ENCODE data around the gene PDE4D. TPM values are rescaled to one million over a fixed set of nuclear protein-coding genes. Genes with fewer than 3 reads are reported as not detected.

PDE4D gene
- total RNA-seq, 1 experiment from 2014 or later: 2.1 TPM

DNA sequence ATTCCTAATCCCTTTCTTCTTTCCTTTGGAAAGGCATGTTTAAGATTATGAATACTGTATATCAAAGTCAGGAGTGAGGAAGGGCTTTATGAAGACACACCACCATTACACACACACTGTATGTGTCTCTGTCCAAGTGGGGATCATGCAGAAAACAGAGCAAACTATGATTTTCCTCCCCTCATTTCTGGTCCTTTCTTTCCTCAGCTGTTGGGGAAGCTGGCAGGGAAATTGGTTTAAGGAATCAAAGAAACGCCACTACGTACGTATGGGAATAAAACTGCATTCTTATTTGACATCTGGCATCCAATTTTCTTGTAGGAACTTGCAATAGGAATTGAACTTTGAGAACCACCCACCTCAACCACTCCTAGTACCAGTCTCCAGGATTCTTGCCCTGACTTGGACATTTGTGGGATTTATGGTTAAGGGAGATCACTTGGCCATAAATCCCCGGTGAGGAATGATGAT, 125.8 kb downstream of the PDE4D start:
- peaks cover 8% of the 10 kb centered on the region; the same call in 1 of the 2 replicates for H3K27me3 ChIP-seq (ENCODE audit: insufficient read depth, low read length)
- H2BK120ac ChIP-seq (ENCODE audit: low read depth, low read length, poor library complexity, severe bottlenecking): no peak overlapping the region
- H2BK12ac ChIP-seq (ENCODE audit: insufficient read length, low read depth, low read length): no peak overlapping the region
- H3T11ph ChIP-seq (ENCODE audit: low read length): no peak overlapping the region
- H2BK5ac ChIP-seq (ENCODE audit: insufficient read length, low read length): no peak overlapping the region
- WGBS (ENCODE audit: extremely low coverage, insufficient read length, low lambda C conversion rate): no CpG with 5 or more reads among the region's 4 CpGs
- Mint-ChIP-seq H3K4me3 (peak overlapping the region; percentile 66 to 79), H3K27me3 (ENCODE audit: low read depth) (peaks cover 30% of the 10 kb centered on the region), H3K9me3 (no peaks in the 10 kb centered on the region), H3K4me1 (peaks cover 16 to 17% of the 10 kb centered on the region in 2 experiments), H3K27ac (0 out of 7 replicates have a peak overlapping the region, but pooled peaks of 1 of the 3 experiments have one; percentile 15), H3K36me3 (ENCODE audit: insufficient read depth in 1 of 3, low read depth in 3 of 3) (no peaks in the 10 kb centered on the region)
- H2BK20ac ChIP-seq (ENCODE audit: low read depth, low read length, poor library complexity, severe bottlenecking): no peak overlapping the region
- no peak for DNase-seq
- no peaks in the 10 kb centered on the region for H3K79me1 ChIP-seq (ENCODE audit: insufficient read depth, low read depth, low read length, poor library complexity, severe bottlenecking)
- no peak overlapping the region for H3K14ac ChIP-seq (ENCODE audit: insufficient read depth, low read length)
- no peak overlapping the region for H3K4ac ChIP-seq (ENCODE audit: low read depth, low read length)
- H3K79me2 ChIP-seq (ENCODE audit: insufficient read depth, low read length): no peaks in the 10 kb centered on the region
- H3K4me1 ChIP-seq (ENCODE audit: insufficient read depth, low read length): peaks cover 2% of the 10 kb centered on the region; the same call in 1 of the 2 replicates
- no peak overlapping the region for H2BK15ac ChIP-seq (ENCODE audit: low read depth, low read length)
- H4K91ac ChIP-seq (ENCODE audit: insufficient read length, low read depth, low read length): no peak overlapping the region
- no peak overlapping the region for H2AFZ ChIP-seq (ENCODE audit: low read length)
- H3K23me2 ChIP-seq (ENCODE audit: insufficient read length, low read depth, low read length, poor library complexity, severe bottlenecking): peaks cover 9% of the 10 kb centered on the region
- TF ChIP-seq, protein P1, sequence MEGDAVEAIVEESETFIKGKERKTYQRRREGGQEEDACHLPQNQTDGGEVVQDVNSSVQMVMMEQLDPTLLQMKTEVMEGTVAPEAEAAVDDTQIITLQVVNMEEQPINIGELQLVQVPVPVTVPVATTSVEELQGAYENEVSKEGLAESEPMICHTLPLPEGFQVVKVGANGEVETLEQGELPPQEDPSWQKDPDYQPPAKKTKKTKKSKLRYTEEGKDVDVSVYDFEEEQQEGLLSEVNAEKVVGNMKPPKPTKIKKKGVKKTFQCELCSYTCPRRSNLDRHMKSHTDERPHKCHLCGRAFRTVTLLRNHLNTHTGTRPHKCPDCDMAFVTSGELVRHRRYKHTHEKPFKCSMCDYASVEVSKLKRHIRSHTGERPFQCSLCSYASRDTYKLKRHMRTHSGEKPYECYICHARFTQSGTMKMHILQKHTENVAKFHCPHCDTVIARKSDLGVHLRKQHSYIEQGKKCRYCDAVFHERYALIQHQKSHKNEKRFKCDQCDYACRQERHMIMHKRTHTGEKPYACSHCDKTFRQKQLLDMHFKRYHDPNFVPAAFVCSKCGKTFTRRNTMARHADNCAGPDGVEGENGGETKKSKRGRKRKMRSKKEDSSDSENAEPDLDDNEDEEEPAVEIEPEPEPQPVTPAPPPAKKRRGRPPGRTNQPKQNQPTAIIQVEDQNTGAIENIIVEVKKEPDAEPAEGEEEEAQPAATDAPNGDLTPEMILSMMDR (conservative IDR thresholded peaks at IDR 0.05): no peak
- H3K23ac ChIP-seq (ENCODE audit: insufficient read length, low read depth, low read length): no peak overlapping the region
- H3K9ac ChIP-seq (ENCODE audit: extremely low read depth, insufficient read length, low read length): no peak overlapping the region
- no peak overlapping the region for H3K27ac ChIP-seq (ENCODE audit: insufficient read length, low read depth, low read length)
- H2AK5ac ChIP-seq (ENCODE audit: insufficient read length, low read length): no peak overlapping the region
- H4K8ac ChIP-seq (replicated peaks; ENCODE audit: insufficient read length, low read depth, low read length): no peak overlapping the region
- peak overlapping the region; percentile 89 for H3K4me2 ChIP-seq (ENCODE audit: insufficient read depth, insufficient read length, low read length)
- H4K5ac ChIP-seq (ENCODE audit: insufficient read length, low read depth, low read length): no peak overlapping the region
- H4K20me1 ChIP-seq (ENCODE audit: control insufficient read depth, insufficient read depth, insufficient read length): no peaks in the 10 kb centered on the region
- no peak overlapping the region for H3K18ac ChIP-seq (ENCODE audit: insufficient read length, low read depth, low read length)
- H3K56ac ChIP-seq (ENCODE audit: insufficient read length, low read depth, low read length): no peak overlapping the region
- no peaks in the 10 kb centered on the region for H3K9me3 ChIP-seq (ENCODE audit: control insufficient read depth, low read depth, low read length)
